GM18858 (cell line): ENCODE data around the gene ACY1.

Experiments
- ATAC-seq: cut with Tn5 transposase; IDR thresholded peaks from one replicate; pipeline ENCODE4 v1.9.1; 2021; ENCODE audit not compliant: unreplicated experiment

Gene ACY1

DNA sequence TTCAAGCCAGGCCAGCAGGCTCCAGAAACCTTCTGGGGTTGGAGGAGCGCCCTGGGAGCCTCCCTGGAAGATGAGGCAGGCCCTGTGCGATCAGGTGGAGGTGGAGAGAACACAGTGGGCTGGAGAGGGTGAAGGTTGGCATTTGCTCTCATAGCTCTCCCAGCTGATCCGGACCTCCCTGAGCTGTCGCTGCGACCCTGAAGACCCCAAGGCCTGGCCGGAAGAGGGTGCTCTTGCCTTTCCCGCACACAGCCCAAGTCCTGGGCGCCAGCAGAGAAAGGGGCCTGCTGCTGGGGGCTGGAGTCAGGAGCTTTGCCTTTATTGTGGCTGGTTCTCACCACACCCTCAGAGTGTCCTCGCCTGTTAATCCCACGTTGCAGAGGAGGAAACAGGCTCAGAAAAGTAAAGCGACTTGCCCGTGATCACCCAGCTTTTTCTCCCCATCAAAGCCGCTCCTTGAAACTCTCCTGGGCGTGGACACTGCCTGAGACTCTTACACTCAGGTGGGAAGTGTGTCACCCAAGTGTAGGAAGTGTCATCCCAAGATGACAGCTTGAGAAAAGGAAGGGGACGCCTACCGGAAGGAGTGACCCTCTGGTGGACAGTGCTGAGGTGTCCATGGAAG, 20.9 kb downstream of the ACY1 start:
- no peak for ATAC-seq

DNA sequence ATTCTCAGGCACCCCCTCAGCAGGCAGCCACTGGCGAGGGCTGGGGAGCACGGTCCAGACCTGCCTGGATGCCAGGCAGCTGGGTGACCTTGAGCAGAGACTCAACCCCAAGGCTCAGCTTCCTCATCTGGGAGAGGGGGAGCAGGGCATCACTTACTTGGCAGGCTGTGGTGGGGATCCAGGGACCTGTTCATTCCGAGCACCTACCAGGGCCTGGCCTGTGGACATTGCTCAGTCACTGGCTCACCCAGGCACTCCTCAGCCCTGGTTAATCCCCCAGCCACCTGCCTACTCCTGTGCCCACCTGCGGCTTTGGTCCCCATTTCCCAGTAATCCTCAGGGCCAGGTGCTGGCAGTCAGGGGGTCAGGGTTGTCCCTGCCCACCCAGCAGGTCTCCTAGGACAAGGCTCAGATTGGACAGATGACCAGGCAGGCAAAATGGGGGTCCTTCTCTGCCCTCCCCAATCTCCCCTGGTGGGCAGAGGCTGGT, 21.6 kb downstream of the ACY1 start:
- no peak for ATAC-seq

- no peak for ATAC-seq
Measured at GRCh38 chr3:52005571-52005986, 22.2 kb downstream of the ACY1 start.

GRCh38 chr3:52006017-52006819, 22.9 kb downstream of the ACY1 start:
- no peak for ATAC-seq

GRCh38 chr3:52006820-52007133, 23.4 kb downstream of the ACY1 start:
- ATAC-seq: no peak

DNA sequence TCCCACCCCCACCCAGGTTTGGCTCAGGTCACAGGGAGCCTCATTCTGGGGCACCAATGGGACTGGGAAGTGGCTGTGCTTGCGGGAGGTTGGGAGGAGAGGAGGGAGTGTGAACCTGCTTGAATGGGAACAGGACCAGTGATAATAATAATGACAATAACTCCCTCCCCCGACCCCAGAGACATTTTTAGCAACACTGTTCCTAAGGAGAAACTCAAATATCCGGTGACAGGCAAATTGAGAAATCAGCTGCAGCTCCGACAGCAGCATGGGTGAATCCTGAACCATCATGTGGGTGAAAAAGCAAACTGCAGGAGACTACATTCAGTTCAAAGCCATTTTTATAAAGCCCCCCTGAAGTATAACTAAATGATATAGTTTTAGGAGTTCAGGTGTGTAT, 24.0 kb downstream of the ACY1 start:
- no peak for ATAC-seq

DNA sequence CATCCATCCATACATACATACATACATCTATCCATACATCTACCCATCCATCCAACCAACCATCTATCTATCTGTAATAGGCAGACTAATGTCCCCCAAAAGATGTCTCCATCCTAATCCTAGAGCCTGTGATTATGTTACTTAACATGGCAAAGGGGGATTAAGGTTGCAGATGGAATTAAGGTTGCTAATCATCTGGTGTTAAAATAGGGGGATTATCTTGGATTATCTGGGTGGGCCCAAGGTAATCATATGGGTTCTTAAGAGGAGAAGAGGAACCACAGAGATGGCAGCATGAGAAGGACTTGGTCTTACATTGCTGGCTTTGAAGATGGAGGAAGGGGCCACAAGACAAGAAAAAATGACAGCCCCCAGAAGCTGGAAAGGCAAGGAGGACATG, 27.1 kb downstream of the ACY1 start:
- ATAC-seq: no peak

DNA sequence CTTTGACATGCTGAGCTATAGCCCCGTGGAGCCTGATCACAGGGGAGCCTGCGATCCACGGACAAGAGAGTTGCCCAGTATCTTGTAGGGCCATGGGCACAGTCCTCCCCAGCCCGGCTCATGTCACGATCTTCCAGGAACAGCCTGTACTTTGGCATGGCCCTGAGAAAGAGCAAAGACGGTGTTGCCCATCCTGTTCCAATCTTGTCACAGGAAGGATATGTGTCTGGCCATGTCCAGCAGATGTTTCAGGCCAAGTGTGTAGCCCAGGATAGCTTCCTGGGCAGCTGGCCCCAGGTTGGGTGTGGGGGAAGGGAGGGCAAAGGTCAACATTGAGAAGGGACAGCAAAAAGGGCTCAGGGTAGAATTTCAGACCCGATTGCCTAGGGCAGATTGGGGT, 29.4 kb downstream of the ACY1 start:
- no peak for ATAC-seq

DNA sequence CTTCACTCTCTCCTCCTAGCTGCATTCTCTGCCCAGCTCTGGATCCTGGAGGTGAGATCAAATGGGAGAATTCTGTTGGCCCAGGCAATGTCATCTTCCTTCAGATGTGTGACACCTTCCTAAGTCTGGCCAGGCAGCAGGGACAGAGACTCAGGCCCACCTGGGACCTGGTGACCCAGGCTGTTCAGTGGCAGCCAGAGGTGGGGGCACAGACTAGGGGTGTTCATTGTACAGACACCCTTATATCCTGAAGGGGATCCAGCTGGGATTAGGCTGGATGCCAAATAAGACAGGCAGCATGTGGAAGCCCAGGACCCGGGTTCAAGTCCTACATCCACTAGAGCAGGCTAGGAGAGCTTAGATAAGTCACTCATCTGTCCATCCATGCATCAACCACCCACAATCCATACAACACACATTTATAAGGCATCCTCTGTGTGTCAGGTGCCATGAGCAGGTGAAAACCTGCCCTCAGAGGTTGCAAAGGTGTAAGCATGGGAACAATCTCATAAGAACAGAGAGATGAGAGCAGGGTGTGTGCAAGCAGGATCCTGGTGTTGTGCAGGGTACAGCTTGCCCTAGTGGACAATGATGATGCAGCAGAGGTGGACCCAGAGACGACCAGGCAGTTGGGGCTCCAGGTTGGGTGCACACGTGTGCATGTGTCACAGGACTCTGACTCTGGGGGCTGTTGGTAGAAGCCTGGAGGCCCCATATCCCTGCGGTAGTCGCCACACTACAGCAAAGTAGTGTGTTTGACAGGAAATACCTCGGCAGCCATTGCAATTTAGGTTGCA, 30.7 kb downstream of the ACY1 start:
- no peak for ATAC-seq

DNA sequence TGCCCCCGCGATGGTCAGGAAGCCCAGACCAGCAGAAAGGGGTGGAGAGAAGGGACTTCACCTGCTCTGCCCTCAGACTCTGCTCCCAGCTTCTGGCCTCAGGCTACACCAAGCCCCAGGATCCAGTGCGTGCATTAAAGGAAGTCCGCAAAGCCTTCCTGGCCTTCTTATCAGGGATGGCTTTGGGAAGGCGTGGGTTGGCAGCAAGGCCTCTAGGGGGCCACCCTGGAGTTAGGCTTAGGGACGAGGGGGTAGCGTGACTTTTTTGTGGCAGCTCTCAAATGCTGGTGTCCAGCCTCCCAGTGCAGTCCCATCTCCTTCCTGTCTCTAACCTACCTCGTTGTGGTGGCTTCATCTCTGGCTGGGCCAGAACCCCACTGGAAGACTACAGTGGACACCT, 31.3 kb downstream of the ACY1 start:
- ATAC-seq: no peak

DNA sequence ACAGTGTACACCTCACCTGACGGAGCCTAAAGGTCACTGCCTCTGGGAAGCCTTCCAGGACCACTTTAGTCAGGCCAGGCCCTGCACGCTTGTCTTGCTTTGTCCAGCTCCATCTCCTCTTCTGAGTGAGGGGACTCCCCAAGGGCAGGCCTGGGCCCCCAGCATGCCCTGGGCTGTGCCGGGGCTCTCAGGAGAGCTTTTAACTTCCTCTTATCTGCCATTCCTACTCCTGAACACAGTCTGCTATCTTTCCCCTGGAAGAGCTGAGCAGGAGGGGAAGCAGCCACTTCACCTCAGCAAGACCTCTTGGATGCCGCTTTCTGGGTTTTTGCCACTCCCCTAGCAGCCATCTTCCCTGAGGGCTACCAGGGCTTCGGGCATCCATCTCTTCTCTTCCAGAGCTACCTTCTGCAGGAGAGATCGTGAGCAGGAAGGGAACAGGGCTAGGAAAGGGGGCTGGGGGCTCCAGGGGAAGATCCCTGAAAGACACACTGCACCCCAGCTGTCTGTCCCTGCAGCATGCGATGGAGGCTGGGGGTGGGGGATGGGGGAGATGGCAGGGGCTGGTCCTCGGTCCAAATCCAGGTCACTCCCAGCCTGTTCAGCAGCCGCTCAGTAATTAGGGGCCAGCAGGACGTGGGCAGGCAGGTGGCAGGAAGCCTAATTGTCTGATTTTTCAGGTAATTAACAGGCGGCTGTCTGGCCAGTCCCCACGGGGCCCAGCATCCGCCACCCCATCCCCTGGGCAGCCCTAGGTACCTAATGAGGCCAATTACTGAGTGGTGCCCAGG, 32.3 kb downstream of the ACY1 start:
- ATAC-seq: no peak

GRCh38 chr3:52017586-52017985, 34.3 kb downstream of the ACY1 start:
- ATAC-seq: no peak

DNA sequence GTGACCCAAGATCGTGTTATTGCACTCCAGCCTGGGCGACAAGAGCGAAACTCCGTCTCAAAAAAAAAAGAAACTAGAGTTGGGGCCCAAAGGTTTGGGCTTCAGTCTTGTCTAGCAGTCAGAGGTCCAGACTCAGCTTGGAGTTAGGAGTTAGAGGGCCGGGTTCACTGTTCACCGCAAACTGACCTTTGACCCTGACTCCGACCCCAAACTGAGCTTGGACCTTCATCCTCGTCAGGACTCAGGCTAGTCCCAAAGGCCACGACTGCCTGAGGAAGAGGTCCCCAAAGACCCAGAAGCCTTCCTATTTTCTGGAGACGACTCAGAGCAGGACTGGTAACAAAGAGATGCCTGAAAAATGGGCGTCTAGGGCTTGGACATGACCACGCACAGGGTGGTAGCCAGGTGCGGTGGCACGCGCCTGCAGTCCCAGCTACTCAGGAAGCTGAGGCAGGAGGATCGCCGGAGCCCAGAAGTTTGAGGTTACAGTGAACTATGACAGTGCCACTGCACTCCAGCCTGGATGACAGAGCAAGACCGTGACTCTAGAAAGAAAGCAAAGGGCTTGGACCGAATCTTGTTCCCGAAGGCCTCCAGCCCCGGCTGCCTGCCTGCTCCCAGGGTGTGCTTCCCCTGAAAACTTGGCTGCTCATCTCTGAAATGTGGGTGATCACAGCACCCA, 35.1 kb downstream of the ACY1 start:
- ATAC-seq: no peak

DNA sequence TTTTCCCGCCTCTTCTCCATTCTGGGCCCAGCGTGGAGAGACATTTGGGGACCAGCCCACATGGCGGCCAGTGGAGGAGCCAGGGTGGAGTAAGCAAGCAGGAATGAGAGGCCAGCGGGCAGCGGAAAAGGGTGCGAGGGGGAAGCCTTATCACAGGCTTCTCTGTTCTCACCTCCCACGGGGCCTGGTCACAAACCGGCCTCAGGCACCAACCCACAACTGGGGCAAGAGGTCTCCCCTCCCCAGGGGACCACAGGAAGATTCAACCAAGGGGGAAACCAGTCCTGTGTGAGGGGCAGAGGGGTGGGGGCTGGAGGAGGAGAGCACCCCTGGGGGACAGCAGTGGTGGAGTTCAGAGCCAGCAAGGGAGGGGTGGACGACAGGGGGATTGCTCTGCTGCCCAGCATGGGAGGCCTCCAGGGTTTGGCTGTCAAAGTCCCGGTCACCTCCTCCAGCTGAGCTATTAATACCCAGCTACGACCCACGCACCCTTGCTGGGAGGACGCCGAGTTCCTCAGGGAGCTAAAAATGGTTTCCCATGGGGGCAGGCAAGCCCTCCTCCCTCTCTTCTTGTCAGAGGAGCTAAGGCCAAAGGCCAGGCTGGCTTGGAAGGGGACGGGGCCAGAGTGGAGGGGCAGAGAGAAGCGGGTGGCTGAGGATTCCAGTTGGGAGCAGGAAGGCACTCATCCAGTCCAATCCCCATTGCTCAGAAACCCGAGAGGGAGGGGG, 36.2 kb downstream of the ACY1 start:
- ATAC-seq: no peak

DNA sequence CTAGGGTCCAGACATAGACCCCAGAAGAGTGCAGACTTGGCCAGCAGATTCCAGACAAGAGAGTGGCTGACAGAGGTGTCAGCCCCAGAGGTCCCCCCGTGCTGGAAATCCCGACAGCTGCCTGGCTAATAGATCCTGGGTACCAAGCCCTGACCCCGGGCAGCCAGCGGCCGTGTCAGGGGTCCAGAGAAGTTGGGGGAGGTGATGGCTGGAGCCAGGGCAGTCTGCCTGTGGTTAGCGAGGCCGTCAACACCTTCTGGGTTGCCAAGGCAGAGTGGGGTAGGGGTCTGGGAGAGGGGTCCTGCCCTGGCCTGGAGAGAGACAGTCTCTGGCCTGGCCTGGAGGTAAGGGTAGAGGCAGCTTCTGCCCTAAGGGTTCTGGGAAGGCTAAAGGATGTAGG, 37.5 kb downstream of the ACY1 start:
- ATAC-seq: no peak

GRCh38 chr3:52021489-52022268, 38.3 kb downstream of the ACY1 start:
- no peak for ATAC-seq

DNA sequence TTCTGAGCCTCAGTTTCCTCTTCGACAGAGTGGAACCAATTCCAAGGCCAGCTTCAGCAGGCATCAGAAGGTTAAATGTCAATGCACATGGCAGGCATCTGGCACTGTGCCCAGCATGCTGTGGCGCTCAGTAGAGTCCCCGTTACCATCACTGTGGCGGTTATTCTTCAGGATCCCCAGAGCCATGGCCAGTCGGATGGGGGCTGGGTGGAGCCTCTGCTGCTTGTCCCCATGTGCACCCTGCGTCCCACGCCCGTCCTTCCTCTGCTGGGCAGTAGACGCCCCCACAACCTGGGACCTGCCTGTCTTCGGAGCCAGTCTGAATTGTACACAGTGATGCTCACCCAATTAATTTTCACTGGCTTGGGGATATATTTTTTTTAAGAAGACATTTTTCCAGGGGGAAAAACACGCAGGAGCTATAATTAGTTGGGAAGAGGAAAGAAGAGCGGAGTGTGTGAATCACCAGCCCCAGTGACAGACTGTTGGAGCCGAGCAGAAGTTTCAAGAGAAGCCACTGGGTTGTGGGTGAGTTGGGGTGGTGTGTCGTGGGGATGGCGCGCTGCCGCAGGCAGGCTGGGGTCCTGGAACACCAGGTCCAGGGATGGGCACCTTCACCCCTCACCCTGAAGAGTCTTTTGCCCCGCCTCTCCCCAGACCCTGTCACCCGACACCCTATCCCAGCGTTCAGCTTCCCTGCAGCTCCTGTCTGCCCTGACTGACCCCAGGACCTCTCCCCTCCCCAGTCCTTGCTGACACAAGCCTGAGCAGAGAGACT, 39.2 kb downstream of the ACY1 start:
- no peak for ATAC-seq

DNA sequence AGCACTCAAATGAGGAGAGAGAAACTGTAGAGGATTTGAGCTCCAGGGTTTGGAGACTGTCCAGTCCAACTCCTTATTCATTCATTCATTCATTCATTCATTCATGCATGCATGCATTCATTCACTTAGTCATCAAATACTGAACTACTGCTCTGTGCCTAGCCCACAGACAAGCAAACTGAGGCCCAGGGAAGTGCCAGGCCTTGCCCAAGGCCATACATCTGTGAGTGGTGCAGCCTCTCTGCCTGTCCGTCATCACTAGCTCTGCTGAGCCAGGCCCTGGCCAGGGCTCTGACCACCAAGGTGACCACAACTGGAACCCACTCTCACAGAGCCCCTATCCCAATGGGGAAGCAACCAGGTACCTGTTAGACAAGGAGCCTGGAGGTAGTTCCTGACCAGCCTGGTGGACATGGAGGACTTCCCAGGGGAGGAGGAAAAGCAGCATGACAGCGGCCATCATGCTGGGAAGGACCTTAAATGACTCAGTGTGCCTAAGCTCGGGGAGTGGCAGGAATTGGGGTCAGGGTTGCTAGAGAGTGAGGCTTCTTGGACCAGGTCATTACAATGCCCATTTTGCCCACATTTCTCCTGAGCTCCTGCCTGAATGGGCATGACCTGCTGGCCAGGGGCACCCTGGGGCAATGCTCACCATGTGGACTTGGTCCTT, 39.9 kb downstream of the ACY1 start:
- no peak for ATAC-seq
